Peyer's patch (tissue), 4 donors: ENCODE measurements around the gene CCDC187.

Source experiments
- POLR2A ChIP-seq, 2 donors: fragments of 450-650 bp; IDR thresholded peaks; one replicate each; pipeline ENCODE4 v1.5.1; 2017; ENCODE audit warnings: antibody characterized with exemption in 2 of 2, mild to moderate bottlenecking in 2 of 2, moderate library complexity in 2 of 2
- TF ChIP-seq, protein P1 (sequence below), 6 experiments: fragments of 450-650 bp in 4 of 6; fragments of 200-600 bp in 2 of 6; sonication (generic) in 1 of 6; IDR thresholded peaks; one replicate each; pipeline ENCODE4 v1.5.1; 2017 to 2019; ENCODE audit warnings: antibody characterized with exemption in 6 of 6, mild to moderate bottlenecking in 3 of 6, moderate library complexity in 1 of 6

DNA sequence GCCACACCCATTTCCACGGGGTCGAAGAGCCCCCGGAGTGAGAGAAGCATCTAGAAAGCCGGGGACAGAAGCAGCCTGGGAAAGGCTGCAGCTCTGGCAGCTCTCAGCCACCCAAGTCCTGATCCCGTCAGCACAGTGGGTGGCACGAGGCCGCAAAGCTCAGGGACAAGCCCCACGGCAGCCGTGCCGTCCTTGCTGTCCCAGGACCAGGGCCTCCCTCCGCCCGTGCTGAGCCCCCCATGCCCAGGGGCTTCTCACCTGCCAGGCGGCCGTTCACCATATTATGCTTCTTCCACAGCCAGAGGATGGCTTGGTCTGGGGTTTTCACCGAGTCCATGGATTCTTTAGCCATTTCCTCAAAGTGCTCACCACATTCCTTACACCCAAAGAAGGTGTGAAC lies 92.9 kb downstream of the CCDC187 start:
- TF ChIP-seq, protein P1, sequence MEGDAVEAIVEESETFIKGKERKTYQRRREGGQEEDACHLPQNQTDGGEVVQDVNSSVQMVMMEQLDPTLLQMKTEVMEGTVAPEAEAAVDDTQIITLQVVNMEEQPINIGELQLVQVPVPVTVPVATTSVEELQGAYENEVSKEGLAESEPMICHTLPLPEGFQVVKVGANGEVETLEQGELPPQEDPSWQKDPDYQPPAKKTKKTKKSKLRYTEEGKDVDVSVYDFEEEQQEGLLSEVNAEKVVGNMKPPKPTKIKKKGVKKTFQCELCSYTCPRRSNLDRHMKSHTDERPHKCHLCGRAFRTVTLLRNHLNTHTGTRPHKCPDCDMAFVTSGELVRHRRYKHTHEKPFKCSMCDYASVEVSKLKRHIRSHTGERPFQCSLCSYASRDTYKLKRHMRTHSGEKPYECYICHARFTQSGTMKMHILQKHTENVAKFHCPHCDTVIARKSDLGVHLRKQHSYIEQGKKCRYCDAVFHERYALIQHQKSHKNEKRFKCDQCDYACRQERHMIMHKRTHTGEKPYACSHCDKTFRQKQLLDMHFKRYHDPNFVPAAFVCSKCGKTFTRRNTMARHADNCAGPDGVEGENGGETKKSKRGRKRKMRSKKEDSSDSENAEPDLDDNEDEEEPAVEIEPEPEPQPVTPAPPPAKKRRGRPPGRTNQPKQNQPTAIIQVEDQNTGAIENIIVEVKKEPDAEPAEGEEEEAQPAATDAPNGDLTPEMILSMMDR (IDR thresholded peaks at IDR 0.05): no peak
- TF ChIP-seq POLR2A (IDR thresholded peaks at IDR 0.05): no peak
